SK-N-SH treated with all-trans-retinoic acid at 6 μM for 48 hours (cell line): ENCODE data around the gene BCAN.
A peak's percentile ranks its signal among the peaks of the same experiment; 100 is the strongest.

Experiments used
- ATAC-seq: fragments of 200-7000 bp; cut with Tn5 transposase; 3 replicates; pipeline ENCODE4 v1.9.1; 2020; ENCODE audit warnings: mild to moderate bottlenecking, moderate library complexity
- ARNTL ChIP-seq: fragments of 450-650 bp; formaldehyde crosslinking; IDR thresholded peaks from 2 replicates; pipeline ENCODE4 v1.5.0; 2020; ENCODE audit warnings: low read depth, mild to moderate bottlenecking, moderate library complexity, borderline replicate concordance
- BACH2 ChIP-seq: fragments of 250-450 bp; sonication (Bioruptor Pico); IDR thresholded peaks from 2 replicates; pipeline ENCODE4 v1.9.0; 2021; ENCODE audit warnings: mild to moderate bottlenecking, borderline replicate concordance
- CSDC2 ChIP-seq: fragments of 250-450 bp; sonication (Bioruptor Pico); IDR thresholded peaks from 2 replicates; pipeline ENCODE4 v1.5.0; 2020; ENCODE audit warnings: mild to moderate bottlenecking, moderate library complexity
- CSRNP3 ChIP-seq: fragments of 250-450 bp; sonication (Bioruptor Pico); IDR thresholded peaks from 2 replicates; pipeline ENCODE4 v1.5.1; 2021; ENCODE audit warnings: mild to moderate bottlenecking, moderate library complexity
- OSR1 ChIP-seq: fragments of 250-450 bp; sonication (Bioruptor Pico); IDR thresholded peaks from 2 replicates; pipeline ENCODE4 v1.8.0; 2022; ENCODE audit warnings: moderate library complexity, mild to moderate bottlenecking, inconsistent platforms
- PATZ1 ChIP-seq: fragments of 250-450 bp; sonication (Bioruptor Pico); IDR thresholded peaks from 2 replicates; pipeline ENCODE4 v1.8.0; 2020; ENCODE audit warnings: mild to moderate bottlenecking, moderate library complexity, borderline replicate concordance
- POU6F1 ChIP-seq: fragments of 250-450 bp; sonication (Bioruptor Pico); IDR thresholded peaks from 2 replicates; pipeline ENCODE4 v1.8.0; 2021; ENCODE audit warnings: low read depth, mild to moderate bottlenecking, moderate library complexity, borderline replicate concordance
- PPARA ChIP-seq: fragments of 250-450 bp; sonication (Bioruptor Pico); IDR thresholded peaks from 2 replicates; pipeline ENCODE4 v1.5.0; 2020; ENCODE audit warnings: mild to moderate bottlenecking, borderline replicate concordance
- RARB ChIP-seq: fragments of 250-450 bp; sonication (Bioruptor Pico); IDR thresholded peaks from 2 replicates; pipeline ENCODE4 v1.8.0; 2021; ENCODE audit warnings: mild to moderate bottlenecking, moderate library complexity
- SNAI2 ChIP-seq: fragments of 250-450 bp; sonication (Bioruptor Pico); IDR thresholded peaks from 2 replicates; pipeline ENCODE4 v1.5.0; 2020; ENCODE audit warnings: mild to moderate bottlenecking, moderate library complexity
- TCF4 ChIP-seq: fragments of 250-450 bp; sonication (Bioruptor Pico); IDR thresholded peaks from 2 replicates; pipeline ENCODE4 v1.8.0; 2021; ENCODE audit warnings: mild to moderate bottlenecking, moderate library complexity, borderline replicate concordance
- TOX ChIP-seq: fragments of 250-450 bp; sonication (Bioruptor Pico); IDR thresholded peaks from 2 replicates; pipeline ENCODE4 v1.8.0; 2021; ENCODE audit warnings: mild to moderate bottlenecking, moderate library complexity, borderline replicate concordance
- ZFP30 ChIP-seq: fragments of 450-650 bp; formaldehyde crosslinking; IDR thresholded peaks from 2 replicates; pipeline ENCODE4 v1.5.0; 2022; ENCODE audit warnings: mild to moderate bottlenecking, moderate library complexity
- ZNF565 ChIP-seq: fragments of 450-650 bp; formaldehyde crosslinking; conservative IDR thresholded peaks from 2 replicates; pipeline ENCODE4 v1.5.0; 2020; ENCODE audit warnings: low read depth, mild to moderate bottlenecking, moderate library complexity
- ZNF70 ChIP-seq: fragments of 450-650 bp; formaldehyde crosslinking; IDR thresholded peaks from 2 replicates; pipeline ENCODE4 v1.5.0; 2020; ENCODE audit warnings: mild to moderate bottlenecking, moderate library complexity
- ZNF8 ChIP-seq: fragments of 450-650 bp; formaldehyde crosslinking; IDR thresholded peaks from 2 replicates; pipeline ENCODE4 v1.5.0; 2020; ENCODE audit warnings: mild to moderate bottlenecking, moderate library complexity

Gene BCAN

GRCh38 chr1:156675210-156676113 lies 33.5 kb downstream of the BCAN start:
- ATAC-seq = peak; percentile 63
- no peak for TF ChIP-seq BACH2
- TF ChIP-seq TCF4 (CRISPR knock-in tag) = peak; percentile 73
- TF ChIP-seq, all 23 proteins: peak for 1

DNA sequence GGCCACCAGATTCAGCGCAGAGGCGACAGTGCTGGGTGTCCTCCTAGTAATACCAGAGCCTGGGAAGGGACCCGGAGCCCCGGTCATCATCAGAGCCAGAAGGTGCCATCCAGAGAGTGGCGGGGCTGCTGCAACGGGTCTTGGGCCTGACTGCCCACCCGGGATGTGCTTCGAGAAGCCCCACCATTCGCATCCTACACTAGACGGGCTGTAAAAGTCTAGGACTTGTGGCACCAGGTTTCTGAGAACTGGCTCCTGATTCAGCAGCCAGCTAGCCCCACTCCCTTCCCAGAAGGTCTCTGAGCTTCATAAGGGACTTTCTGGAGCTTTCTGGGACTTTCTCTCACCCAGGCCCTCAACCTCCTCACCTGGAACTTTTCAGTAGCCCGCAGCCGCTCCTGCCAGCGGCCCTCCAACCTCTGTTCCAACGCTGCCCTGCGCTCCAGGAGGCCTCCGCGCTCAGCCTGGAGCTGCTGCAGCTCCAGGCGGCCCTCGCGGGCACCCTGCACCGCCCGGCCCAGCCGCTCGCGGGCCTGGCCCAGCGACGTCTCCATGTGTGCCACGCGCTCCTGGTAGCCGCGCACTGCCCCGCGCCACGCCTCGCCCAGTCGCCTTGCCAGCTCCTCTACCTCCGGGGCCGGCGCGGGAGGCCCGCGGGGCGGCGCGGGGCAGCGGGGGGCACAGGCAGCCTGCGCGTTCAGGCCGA lies 34.4 kb downstream of the BCAN start:
- ATAC-seq = peak; percentile 42
- TF ChIP-seq POU6F1 (CRISPR knock-in tag) (no peak), SNAI2 (CRISPR knock-in tag) (no peak), ZFP30 (no peak), ARNTL (no peak)

- ATAC-seq = peak; percentile 69
- TF ChIP-seq ZNF565 (CRISPR knock-in tag) (no peak), ZNF70 (no peak), ZFP30 (no peak), CSRNP3 (CRISPR knock-in tag) (no peak), CSDC2 (CRISPR knock-in tag) (no peak), RARB (CRISPR knock-in tag) (no peak), TOX (CRISPR knock-in tag) (no peak), PPARA (CRISPR knock-in tag) (no peak), ARNTL (no peak), OSR1 (CRISPR knock-in tag) (no peak), TCF4 (CRISPR knock-in tag) (no peak), ZNF8 (CRISPR knock-in tag) (no peak)
These were observed 35.1 kb downstream of the BCAN start, which contains the start of gene NES for GRCh38 chr1:156676820-156677615. Gene NES, minus strand, starts transcription at chr1:156677407. Its CDS starts 143 bp downstream, at chr1:156677264.

- ATAC-seq = peak; percentile 73
- TF ChIP-seq PATZ1 (CRISPR knock-in tag) (peak; percentile 61; the same call in 1 of the 2 replicates), CSRNP3 (CRISPR knock-in tag) (no peak), ARNTL (no peak), OSR1 (CRISPR knock-in tag) (0 out of 2 replicates have a peak, but pooled peaks have one; percentile 9)
- TF ChIP-seq, all 23 proteins: peak for 2
These were observed 36.0 kb downstream of the BCAN start for GRCh38 chr1:156677616-156678596.
